NCI-H82 treated with DMSO at 0.1 percent for 48 hours (cell line): ENCODE measurements around the gene PHF21A.

ENCODE experiments used
- DNase-seq: peaks from one replicate; lab custom pipeline; 2025; ENCODE audit not compliant: unreplicated experiment; lab: John Stamatoyannopoulos, UW

The PHF21A gene

DNA sequence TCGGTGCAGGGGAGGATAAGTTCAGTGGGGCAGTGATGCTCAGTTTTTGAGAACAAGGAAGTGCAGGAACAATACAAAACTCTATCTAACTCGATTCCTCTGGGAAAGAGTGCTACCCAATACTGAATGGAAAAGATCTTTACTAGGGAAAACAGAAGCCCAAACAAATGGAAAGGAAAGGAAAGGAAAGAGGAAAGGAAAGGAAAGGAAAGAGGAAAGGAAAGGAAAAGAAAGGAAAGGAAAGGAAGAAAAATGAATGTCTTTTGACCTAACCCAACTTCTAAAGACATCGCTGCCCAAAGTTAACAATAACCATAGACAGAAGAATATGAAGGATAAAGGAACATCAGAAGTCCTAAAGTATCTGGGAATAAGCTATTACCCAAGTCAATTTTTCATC lies 41.6 kb downstream of the PHF21A start:
- no peak for DNase-seq

DNA sequence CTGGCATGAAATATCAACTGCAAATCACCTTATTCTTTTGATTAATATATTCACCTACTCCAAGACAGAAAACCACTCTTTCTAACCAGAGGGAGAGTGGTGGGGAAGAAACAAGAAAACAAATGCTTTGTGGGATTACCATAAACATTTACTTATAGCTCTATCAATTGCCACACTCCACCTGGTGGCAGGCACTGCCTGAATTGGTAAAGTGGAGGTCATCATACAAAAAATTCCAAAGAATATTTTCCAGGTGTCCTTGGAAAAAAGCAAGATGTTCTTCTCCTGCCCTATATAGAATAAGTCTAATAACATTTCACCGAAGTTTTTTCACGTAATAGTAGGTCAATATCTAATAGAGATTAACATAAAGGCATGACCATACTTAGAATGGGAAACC lies 45.3 kb downstream of the PHF21A start:
- no peak for DNase-seq

DNA sequence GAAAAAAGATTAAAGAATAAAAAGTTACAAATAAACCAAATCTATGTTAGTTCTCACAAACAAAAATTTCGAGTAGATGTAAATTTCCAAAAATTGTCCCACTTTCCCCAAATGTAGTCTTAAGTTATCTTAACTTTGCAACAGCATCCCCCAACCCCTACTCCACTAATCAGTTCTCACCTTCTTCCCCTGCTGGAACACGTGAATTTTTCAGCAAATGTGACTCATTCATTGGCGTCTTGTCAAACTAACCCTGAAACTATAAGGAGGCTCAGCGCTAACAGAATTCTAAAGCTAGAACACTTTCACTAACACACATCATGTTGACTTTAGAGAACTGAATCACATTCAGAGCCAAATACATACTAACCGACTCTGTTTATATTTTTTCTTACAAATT lies 46.1 kb downstream of the PHF21A start:
- DNase-seq: no peak

GRCh38 chr11:46073632-46074031 lies 47.6 kb downstream of the PHF21A start:
- no peak for DNase-seq

GRCh38 chr11:46072172-46072964 lies 48.9 kb downstream of the PHF21A start:
- DNase-seq: no peak

DNA sequence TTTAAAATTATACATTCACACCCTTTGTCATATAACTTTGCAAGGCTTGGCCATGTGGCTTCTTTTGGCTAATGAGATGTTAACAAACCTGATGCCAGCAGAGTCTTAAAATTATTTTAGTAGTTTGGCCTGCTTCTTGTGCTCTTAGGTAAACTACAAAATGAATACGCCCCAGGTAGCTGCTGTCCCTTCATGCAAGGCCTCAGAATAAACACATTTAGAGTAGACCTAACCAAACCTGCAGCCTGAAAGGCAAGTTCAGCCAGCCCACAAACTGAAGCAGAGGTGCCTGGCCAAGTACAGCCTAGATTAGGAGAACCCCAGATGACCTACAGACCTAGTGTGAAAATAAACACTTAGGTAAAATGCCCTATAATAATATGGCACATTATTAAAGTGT lies 50.2 kb downstream of the PHF21A start:
- DNase-seq: no peak

DNA sequence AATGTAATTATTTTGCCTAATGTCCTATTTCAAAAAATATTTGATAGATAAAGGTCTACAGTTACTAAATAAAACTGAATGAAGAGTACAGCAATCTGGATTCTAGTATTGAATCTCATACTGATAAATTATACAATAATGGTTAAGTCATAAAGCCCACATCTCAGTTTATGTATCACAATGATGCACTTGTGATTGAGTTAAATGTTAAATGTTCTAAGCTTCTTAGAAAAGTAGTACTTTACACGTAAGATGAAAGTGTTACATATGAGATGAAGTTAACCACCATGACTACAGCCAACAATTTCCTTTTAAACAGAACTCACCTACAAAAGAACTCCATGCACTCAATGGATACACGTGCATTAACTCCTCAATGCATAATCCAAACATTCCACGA lies 51.7 kb downstream of the PHF21A start:
- no peak for DNase-seq

DNA sequence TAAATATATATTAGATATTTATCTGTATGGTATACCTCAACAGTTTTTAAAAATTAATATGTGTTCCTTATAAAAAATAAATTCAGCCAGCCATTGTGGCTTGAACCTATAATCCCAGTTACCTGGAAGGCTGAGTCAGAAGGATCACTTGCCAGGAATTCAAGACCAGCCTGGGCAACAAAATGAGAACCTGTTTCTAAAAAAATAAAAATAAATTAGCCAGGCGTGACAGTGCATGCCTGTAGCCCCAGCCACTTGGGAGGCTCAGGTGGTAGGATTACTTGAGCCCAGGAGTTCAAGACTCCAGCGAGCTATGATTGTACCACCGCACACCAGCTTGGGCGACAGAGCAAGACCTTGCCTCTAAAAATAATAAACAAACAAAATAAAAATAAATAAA lies 54.9 kb downstream of the PHF21A start:
- DNase-seq: no peak

- no peak for DNase-seq
These were observed 55.6 kb downstream of the PHF21A start for GRCh38 chr11:46065681-46066080.

DNA sequence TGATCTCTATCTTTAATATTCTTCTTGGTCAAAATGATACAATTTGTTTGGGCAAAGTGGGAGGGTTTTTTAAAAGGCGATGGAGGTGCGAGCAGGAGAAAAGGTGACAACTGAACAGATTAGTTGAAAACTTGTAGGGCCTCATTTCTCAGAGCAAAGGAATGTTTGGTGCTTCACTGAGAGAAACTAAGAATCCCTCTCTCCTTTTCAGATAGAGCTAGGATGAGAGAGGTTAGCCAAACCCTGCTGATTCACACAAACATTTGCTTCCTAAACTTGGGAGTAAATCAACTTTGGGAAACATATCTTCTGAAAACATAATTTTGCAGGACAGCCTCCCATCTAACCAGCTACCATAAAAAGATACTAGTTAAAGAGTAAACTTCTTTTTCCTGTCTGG lies 57.0 kb downstream of the PHF21A start:
- DNase-seq: no peak

GRCh38 chr11:46063138-46063537 lies 58.1 kb downstream of the PHF21A start:
- no peak for DNase-seq

- DNase-seq: no peak
These were observed 61.2 kb downstream of the PHF21A start for GRCh38 chr11:46060013-46060412.

DNA sequence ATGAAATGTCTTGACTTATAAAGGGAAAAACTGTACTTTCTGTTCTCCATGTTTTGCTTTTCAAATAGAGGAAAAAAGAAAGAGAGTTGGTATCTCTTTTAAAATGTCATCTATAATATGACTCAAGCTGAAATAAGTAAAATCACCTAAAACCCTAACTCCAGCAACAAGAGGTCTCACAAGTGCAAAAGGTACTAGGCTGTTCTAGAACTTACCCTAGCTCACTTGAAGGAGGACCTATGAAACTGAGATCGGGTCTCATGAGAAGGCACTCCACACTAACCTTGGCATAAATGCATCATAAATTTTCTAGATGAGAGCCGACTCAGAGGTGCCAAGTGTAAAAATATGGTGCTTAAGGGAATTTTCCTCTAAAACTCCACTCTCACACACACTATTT lies 63.8 kb downstream of the PHF21A start:
- DNase-seq: no peak

GRCh38 chr11:46055371-46055770 lies 65.9 kb downstream of the PHF21A start:
- no peak for DNase-seq

DNA sequence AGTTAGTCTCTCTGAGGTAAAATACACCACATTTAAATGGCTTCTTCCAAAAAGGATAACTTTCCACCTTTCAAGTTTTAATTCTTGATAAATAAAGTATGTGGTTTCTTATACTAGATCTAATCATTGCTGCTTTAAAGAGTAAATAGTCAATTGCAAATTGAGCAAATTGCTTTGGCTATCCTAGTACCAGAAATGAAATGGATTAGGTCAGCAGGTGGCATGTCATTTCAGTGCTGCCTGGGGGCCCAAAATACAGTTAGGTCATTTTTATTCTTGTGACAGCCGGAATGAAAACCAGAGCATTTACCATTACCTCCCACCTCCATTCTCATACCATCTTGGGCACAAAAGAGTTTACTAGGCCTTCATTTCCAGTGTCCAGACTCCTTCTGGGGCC lies 70.2 kb downstream of the PHF21A start:
- DNase-seq: no peak

DNA sequence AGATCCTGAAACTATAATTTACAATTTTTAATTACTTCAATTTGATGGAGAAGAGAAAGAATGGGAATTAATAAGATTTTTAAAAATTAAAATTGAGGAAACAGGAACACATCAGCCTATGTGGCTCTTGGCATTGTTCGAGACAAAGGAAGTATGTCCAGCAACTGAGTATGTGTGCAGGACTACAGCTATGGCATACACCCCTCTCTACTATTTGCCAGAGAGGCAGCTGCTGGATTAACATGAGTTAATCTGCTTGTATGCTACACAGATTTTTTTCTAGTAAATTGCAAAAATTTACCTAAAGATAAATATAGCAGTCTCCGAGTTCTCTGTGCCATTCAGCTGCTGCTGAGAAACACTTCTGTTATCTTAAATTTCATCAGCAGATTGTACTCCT lies 70.6 kb downstream of the PHF21A start:
- DNase-seq: no peak

GRCh38 chr11:46050003-46050461 lies 71.2 kb downstream of the PHF21A start:
- no peak for DNase-seq

DNA sequence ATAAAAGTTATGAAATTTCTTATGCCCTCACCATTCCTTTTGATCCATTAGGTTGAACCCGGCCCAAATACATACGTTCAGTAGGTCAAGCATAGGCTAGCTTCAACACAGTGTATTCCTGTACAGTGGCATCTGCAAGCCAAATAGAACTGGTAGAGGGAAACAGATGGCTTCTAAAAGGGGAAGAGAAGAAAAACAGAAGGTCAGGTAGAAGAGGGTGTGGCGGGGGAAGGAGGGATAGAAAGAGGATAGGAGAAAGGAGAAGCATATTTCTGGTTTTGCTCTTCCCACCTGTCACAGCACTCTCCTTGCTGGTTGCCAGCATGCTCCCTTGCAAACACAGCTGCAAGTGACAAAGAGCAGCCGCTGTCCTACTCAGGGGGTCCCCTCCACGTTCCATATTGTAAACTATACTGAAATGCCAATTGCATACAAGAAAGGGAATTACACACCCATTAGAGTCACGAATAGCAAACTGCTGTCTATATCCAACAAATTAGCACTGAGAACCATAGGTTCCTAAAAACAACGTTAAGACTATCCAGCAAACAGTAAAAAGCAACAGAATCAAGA lies 71.8 kb downstream of the PHF21A start:
- no peak for DNase-seq

DNA sequence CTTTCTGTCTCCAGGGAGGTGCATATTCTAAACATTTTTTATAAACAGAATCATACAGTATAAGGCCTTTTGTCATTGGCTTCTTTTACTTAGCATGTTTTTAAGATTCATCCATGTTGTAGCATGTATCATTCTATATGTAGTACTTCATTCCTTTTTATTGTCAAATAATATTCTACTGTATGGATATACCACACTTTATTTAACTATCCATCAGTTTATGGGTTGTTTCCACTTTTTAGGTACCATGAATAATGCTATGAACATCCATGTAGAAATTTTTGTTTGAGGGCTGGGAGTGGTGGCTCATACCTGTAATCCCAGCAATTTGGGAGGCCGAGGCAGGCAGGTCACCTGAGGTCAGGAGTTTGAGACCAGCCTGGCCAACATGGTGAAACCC lies 73.1 kb downstream of the PHF21A start:
- DNase-seq: no peak

DNA sequence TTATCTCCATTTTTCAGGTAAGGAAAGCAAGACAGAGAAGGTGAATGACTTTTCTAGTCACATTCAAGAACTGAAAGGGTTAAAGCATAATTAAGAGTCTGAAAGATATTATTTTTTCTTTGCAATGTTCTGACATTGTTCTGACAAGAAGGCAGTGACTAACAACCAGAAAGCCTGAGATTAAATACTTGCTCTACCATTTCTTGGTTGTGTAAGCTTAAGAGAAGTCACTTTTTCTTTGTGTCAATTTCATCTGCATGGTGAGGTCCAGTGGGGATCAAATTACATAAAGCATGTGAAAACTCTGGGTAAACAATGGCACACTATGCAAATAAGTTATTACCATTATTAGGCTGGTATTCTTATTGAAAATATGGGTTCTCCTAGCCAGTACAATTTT lies 73.7 kb downstream of the PHF21A start:
- no peak for DNase-seq

GRCh38 chr11:46045811-46046210 lies 75.4 kb downstream of the PHF21A start:
- DNase-seq: no peak

GRCh38 chr11:46044601-46045000 lies 76.7 kb downstream of the PHF21A start:
- DNase-seq: no peak

DNA sequence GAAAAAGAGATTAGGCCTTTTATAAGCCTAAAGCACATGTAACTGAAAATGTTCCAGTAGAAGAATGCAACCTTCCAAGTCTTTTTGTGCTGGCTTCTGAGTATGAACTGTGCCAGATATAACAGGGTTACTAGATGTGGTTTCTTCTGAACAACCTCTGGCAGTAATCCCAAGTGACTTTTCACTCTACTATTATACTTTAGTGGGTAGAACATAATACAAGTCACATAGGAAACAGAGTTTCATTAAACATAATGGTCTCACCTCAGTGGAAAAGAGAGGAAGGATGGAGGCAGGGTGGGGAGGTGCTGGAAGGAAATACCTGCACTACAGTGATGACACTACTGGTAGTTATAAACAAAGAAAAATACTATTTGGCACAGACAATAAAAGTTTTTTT lies 81.3 kb downstream of the PHF21A start:
- no peak for DNase-seq
